ENCODE measurements around the gene IFFO2. TPM values are rescaled to one million over a fixed set of nuclear protein-coding genes. Genes with fewer than 3 reads are reported as not detected.
A peak's percentile ranks its signal among the peaks of the same experiment; 100 is the strongest.

IFFO2 gene
- polyA plus RNA-seq, 3 donors from 2014 or later, result 1.9 to 3.9 (median 3.2) TPM

DNA sequence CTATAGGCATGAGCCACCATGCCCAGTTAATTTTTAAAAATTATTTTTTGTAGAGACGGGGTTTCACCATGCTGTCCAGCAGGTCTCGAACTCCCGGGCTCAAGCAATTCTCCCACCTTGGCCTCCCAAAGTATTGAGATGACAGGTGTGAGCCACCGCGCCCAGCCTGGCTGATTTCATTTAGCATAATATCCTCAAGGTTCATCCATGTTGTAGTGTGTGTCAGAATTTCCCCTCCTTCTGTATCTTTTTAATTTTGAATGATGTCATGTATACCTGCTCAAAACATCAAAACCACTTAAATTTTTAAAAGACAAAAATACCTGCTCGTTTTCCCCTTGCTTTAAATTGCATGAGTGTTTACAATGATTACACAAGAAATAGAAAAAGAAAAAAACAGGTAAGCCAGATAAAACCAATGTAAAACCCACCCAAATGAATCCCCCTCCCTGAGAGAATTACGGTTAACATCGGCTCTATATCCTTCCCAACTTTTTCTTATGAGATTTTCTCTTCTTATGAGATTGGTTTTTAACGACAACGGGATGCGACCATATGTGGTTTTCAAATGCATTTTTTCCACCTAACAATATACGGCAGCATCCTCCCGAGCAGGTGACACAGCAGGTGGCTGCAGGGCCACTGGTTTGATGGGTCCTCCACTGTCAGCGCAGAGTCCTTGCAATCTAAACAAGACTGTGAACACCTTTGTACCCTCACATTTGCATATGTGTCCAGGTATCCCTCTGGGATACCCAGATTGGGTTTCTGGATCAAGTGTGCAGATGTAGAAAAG is 22.1 kb downstream of the IFFO2 start:
- H3K27ac Mint-ChIP-seq, result peak overlapping the region in 5 of 6 donors; percentile 11 to 82 (median 36)
- DNase-seq, result no peak
- H3K4me1 Mint-ChIP-seq, result peaks cover 65 to 76% of the 10 kb centered on the region in 2 donors
- no peaks in the 10 kb centered on the region for H3K9me3 Mint-ChIP-seq
- peak overlapping the region in 1 of 5 donors; percentile 2 for H3K4me3 Mint-ChIP-seq
- peaks cover 0 to 10% (median 4%) of the 10 kb centered on the region in 3 donors for H3K27me3 Mint-ChIP-seq (ENCODE audit: low read depth in 3 of 3)
- no peaks in the 10 kb centered on the region for H3K36me3 Mint-ChIP-seq

DNA sequence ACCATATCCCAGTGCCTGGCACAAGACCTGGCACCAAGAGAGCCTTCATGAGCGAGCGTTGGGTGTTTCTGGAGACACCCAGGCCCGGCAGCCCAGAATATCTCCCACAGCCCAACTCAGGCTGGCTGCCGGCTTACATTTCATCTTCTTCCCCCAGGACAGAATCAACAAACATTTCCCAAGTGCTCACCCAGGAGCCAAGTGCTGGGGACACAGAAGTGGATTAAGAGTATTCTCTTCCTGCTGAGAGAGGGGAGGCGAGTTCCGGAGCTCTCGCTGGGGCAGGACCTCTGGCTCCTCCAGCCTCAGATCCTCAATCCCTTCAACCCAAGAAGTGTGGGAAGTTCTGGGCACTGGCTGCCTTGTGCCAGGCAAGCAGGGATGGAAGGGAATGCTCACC is 23.6 kb downstream of the IFFO2 start:
- Mint-ChIP-seq H3K4me3 (no peak overlapping the region), H3K27ac (peak overlapping the region in 2 of 6 donors; percentile 13 to 37), H3K9me3 (no peaks in the 10 kb centered on the region), H3K36me3 (no peaks in the 10 kb centered on the region), H3K4me1 (peaks cover 77 to 84% of the 10 kb centered on the region in 2 donors), H3K27me3 (ENCODE audit: low read depth in 3 of 3) (peaks cover 1 to 8% (median 5%) of the 10 kb centered on the region in 3 donors)
- no peak for DNase-seq

- Mint-ChIP-seq H3K27ac (peak overlapping the region in 3 of 6 donors; percentile 13 to 86 (median 37)), H3K27me3 (ENCODE audit: low read depth in 3 of 3) (peaks cover 5 to 9% (median 5%) of the 10 kb centered on the region in 3 donors), H3K36me3 (no peaks in the 10 kb centered on the region), H3K4me3 (no peak overlapping the region), H3K4me1 (peaks cover 82 to 87% of the 10 kb centered on the region in 2 donors), H3K9me3 (no peaks in the 10 kb centered on the region)
- no peak for DNase-seq
Observed at GRCh38 chr1:18932387-18932786, 24.1 kb downstream of the IFFO2 start.

DNA sequence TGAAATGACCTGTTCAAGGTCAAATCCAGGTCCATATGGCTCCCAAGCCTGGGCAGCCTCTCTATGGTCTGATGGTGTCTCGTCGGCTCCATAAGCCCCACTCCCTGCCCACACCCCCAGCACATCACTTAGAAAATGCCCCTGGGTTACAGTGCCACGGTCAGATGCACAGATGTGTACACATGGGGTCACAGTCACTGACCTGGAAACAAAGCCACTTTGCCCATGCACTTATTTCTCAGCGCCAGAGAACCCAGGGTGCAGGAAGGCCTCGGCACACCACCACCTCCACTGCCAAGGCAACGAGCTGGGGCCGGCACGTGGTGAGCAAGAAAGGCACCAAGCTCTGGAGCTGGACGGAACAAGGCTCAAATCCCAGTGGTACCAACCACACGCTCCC is 24.7 kb downstream of the IFFO2 start:
- Mint-ChIP-seq H3K4me1 (peaks cover 82 to 90% of the 10 kb centered on the region in 2 donors), H3K27me3 (ENCODE audit: low read depth in 3 of 3) (peaks cover 8 to 12% (median 8%) of the 10 kb centered on the region in 3 donors), H3K36me3 (no peaks in the 10 kb centered on the region)

DNA sequence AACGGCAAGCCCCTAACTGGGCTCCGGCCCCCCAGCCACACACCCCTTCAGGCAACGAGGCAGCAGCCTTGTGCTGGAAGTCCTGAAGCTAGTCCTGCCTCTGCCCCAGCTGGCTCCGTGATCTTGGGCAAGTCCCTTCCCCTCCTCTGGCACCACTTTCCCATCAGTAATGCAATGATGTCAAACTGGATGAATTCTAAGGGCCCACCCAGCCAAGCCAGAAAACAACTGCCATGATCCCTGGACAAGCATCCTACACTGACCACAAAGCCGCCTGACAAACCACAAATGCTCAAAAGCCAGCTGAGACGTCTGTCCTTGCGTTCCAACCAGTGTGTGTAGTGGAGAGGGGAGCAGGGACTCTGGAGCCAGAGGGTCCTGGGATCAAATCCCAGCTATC is 26.8 kb downstream of the IFFO2 start:
- H3K27me3 Mint-ChIP-seq (ENCODE audit: low read depth in 3 of 3), result peaks cover 13 to 16% (median 14%) of the 10 kb centered on the region in 3 donors
- no peaks in the 10 kb centered on the region for H3K9me3 Mint-ChIP-seq
- H3K4me1 Mint-ChIP-seq, result peaks cover 83 to 87% of the 10 kb centered on the region in 2 donors
- H3K36me3 Mint-ChIP-seq, result peaks cover 3 to 4% (median 3%) of the 10 kb centered on the region in 3 donors
- peak overlapping the region; percentile 18 to 62 (median 42) for H3K4me3 Mint-ChIP-seq
- no peak for DNase-seq
- peak overlapping the region in 4 of 6 donors; percentile 69 to 89 (median 82) for H3K27ac Mint-ChIP-seq

More for the DNA sequence above, 24.7 kb downstream of the IFFO2 start:
- Mint-ChIP-seq H3K9me3 (no peaks in the 10 kb centered on the region), H3K4me3 (peak overlapping the region in 2 of 5 donors; percentile 22 to 45), H3K27ac (peak overlapping the region in 4 of 6 donors; percentile 70 to 86 (median 72))
- DNase-seq, result no peak

DNA sequence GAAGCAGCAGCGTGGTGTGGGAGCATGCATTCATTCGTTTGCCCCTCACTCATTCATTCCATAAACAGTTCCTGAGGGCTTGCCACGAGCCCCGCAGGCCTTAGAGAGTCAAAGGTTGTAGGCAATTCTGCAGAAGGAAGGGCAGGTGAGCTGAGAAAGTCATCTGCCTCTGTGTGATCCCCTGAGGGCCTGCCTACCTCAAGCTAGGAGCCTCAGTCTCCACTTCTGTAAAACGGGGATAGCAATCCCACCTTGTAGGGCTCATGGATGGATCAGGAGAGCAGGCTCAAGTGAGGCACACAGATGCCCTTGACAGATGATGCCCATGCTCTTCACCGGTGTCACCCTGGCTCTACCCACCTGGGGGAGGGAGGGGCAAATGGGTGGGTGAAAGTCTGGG is 27.5 kb downstream of the IFFO2 start:
- Mint-ChIP-seq H3K27me3 (ENCODE audit: low read depth in 3 of 3) (peaks cover 13 to 18% (median 14%) of the 10 kb centered on the region in 3 donors), H3K9me3 (no peaks in the 10 kb centered on the region), H3K4me1 (peaks cover 85 to 89% of the 10 kb centered on the region in 2 donors), H3K36me3 (peaks cover 3 to 4% (median 3%) of the 10 kb centered on the region in 3 donors), H3K27ac (peak overlapping the region in 5 of 6 donors; percentile 59 to 99 (median 98)), H3K4me3 (peak overlapping the region; percentile 12 to 95 (median 35))
- no peak for DNase-seq

GRCh38 chr1:18928406-18928805 is 28.1 kb downstream of the IFFO2 start:
- peaks cover 3 to 4% (median 3%) of the 10 kb centered on the region in 3 donors for H3K36me3 Mint-ChIP-seq
- peak overlapping the region; percentile 88 to 99 (median 98) for H3K27ac Mint-ChIP-seq
- H3K9me3 Mint-ChIP-seq, result no peaks in the 10 kb centered on the region
- H3K4me3 Mint-ChIP-seq, result peak overlapping the region; percentile 90 to 95 (median 93)
- no peak for DNase-seq
- H3K4me1 Mint-ChIP-seq, result peaks cover 89 to 95% of the 10 kb centered on the region in 2 donors
- H3K27me3 Mint-ChIP-seq (ENCODE audit: low read depth in 3 of 3), result peaks cover 13 to 20% (median 14%) of the 10 kb centered on the region in 3 donors

GRCh38 chr1:18927654-18928272 is 28.7 kb downstream of the IFFO2 start:
- Mint-ChIP-seq H3K36me3 (peaks cover 3 to 4% (median 3%) of the 10 kb centered on the region in 3 donors), H3K4me3 (peak overlapping the region; percentile 90 to 95 (median 93)), H3K4me1 (peaks cover 94 to 98% of the 10 kb centered on the region in 2 donors), H3K27ac (peak overlapping the region; percentile 88 to 99 (median 98)), H3K9me3 (no peaks in the 10 kb centered on the region), H3K27me3 (ENCODE audit: low read depth in 3 of 3) (peaks cover 12 to 17% (median 17%) of the 10 kb centered on the region in 3 donors)
- DNase-seq, result peak; percentile 53 to 59 (median 53)

DNA sequence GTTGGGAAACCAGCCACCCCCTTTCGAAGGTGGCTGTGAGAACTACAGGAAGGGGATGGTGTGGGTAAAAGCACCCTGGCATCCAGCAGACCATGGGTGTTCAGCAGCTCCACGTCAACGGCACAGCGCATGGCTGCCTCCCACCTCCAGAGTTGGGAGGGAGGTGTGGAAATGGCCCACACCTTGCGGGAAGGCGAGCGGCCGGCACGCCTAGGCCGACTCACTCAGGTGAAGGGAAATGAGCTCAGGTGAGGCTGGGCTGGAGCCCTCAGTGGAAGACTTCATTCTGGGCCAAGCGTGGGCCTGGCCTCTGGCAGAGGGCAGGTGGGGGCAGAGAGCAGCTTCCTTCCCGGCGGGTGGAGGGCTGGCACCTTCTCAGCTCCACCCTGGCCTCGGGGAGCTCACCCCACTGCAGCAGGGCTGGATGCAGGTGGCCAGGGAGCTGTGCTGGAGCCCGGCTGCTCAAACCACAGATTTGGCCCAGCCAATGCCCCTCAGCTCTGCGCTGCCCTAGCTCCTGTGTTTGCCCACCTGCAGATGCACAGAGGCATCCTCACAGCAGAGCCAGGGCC is 29.3 kb downstream of the IFFO2 start:
- Mint-ChIP-seq H3K4me1 (peaks cover 94% of the 10 kb centered on the region in 2 donors), H3K27me3 (ENCODE audit: low read depth in 3 of 3) (peaks cover 12 to 17% (median 17%) of the 10 kb centered on the region in 3 donors), H3K9me3 (no peaks in the 10 kb centered on the region), H3K27ac (peak overlapping the region; percentile 95 to 99 (median 98)), H3K36me3 (peaks cover 3 to 4% (median 3%) of the 10 kb centered on the region in 3 donors), H3K4me3 (peak overlapping the region; percentile 90 to 95 (median 93))
- peak in 1 of 3 donors; percentile 25 for DNase-seq

DNA sequence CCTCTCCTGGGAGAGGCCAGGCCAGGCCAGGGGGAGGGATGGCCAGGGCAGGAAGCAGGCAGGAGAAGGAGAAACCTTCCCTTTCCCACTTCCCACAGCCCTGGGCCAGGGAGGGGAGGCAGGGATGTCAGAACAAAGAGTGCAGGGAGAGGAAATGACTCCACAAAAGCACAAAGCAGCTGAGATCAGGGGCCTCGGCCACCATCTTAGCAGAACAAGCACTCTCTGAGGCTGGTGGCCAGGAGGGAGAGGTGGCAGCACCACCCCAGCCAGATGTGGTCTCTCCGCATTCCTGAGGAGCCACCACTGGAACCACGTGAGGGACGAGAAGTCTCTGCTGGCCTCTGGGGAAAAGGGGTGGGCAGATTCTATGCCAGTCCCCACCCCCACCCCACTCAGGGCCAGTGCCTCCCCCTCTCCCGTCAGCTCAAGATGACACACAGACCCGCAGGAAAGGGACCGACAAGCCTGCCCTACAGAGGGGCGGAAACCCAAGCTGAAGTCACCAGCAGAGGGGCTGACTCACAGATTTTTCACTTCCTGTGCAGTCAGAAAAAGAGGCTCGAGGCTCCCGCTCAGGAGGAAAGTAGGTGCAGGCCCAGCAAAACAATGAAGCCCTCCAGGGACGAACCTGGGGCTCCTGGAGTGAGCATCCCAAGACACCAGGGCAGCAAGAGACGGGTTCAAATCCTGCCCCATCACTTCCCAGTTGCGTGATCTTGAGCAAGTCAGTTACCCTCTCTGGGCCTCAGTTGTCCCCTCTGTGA is 30.0 kb downstream of the IFFO2 start:
- Mint-ChIP-seq H3K27me3 (ENCODE audit: low read depth in 3 of 3) (peaks cover 12 to 17% (median 17%) of the 10 kb centered on the region in 3 donors), H3K36me3 (peaks cover 3 to 4% (median 3%) of the 10 kb centered on the region in 3 donors), H3K4me1 (peaks cover 87 to 91% of the 10 kb centered on the region in 2 donors), H3K27ac (peak overlapping the region; percentile 95 to 99 (median 98)), H3K4me3 (peak overlapping the region; percentile 90 to 95 (median 93)), H3K9me3 (no peaks in the 10 kb centered on the region)
- DNase-seq, result peak; percentile 84 to 86 (median 85)

DNA sequence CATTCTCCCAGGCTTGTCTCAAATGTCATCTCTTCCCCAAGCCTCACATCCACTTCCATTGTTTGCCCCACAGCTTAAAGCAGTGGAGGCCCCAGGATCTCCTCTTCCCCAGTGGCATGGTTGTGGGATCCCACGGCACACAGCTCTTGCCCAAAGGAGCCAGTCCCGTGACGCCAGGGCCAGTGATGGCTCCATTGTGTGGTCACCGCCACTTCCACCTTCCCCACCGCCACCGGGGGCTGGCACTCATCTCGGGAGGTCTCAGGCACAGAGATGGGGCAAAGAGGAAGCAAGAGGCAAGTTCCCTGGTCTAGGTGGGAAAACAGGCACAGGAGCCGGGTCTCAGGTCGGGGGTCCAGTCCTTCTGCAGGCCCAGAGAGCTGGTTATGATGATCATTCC is 31.2 kb downstream of the IFFO2 start:
- H3K9me3 Mint-ChIP-seq, result no peaks in the 10 kb centered on the region
- peaks cover 77 to 86% of the 10 kb centered on the region in 2 donors for H3K4me1 Mint-ChIP-seq
- H3K4me3 Mint-ChIP-seq, result peak overlapping the region; percentile 56 to 84 (median 58)
- peaks cover 12 to 17% (median 17%) of the 10 kb centered on the region in 3 donors for H3K27me3 Mint-ChIP-seq (ENCODE audit: low read depth in 3 of 3)
- no peak for DNase-seq
- H3K36me3 Mint-ChIP-seq, result peaks cover 3 to 4% (median 3%) of the 10 kb centered on the region in 3 donors
- H3K27ac Mint-ChIP-seq, result peak overlapping the region; percentile 72 to 96 (median 88)

DNA sequence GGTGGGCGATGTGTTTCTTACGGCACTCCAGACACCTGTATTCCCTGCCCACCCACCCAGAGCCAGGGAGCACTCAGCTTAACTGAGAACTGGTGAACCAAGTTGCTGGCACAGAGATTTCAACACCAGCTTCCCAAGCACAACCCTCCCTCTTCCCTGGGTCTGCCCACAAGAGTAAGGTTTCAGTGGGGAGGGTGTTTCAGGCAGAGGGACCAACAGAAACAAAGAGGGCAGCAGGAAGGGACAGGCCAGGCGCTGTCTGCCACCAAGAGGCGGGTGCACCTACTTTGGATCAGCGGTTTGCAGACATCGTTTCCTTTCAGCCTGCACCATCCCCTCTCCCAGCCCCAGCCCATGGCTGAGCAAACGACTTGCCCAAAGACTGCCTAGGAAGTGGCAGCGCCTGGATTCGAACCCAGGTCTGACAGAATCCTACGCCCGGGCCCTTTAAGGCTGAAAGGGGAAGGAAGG is 32.2 kb downstream of the IFFO2 start:
- H3K27ac Mint-ChIP-seq, result peak overlapping the region; percentile 72 to 95 (median 88)
- peaks cover 71 to 77% of the 10 kb centered on the region in 2 donors for H3K4me1 Mint-ChIP-seq
- H3K9me3 Mint-ChIP-seq, result no peaks in the 10 kb centered on the region
- peak overlapping the region in 4 of 5 donors; percentile 66 to 84 (median 72) for H3K4me3 Mint-ChIP-seq
- H3K27me3 Mint-ChIP-seq (ENCODE audit: low read depth in 3 of 3), result peaks cover 12 to 17% (median 17%) of the 10 kb centered on the region in 3 donors
- H3K36me3 Mint-ChIP-seq, result peaks cover 3 to 4% (median 3%) of the 10 kb centered on the region in 3 donors
- DNase-seq, result peak in 2 of 3 donors; percentile 20 to 27

Measured in immature natural killer cell (primary cell).